K562 treated with DMSO at 1 percent for 12 hours (cell line): Measurements from ENCODE around the gene GTF2F2. TPM values are rescaled to one million over a fixed set of nuclear protein-coding genes. Genes with fewer than 3 reads are reported as not detected.

Experiments used
- total RNA-seq: library from RNA; unstranded; fragments of 300-600 nt; gene quantifications from 2 replicates; pipeline ENCODE4 v1.2.3, GENCODE V29; 2022; ENCODE audit not compliant: insufficient read depth

Gene GTF2F2
- total RNA-seq, result 13.5 and 14.9 TPM in 2 replicates

GRCh38 chr13:45119991-45120864 lies at the start of gene GTF2F2:
Gene GTF2F2, plus strand, starts transcription at chr13:45120510. Its CDS starts 146 bp downstream, at chr13:45120656.

GRCh38 chr13:45200701-45201232 lies 80.5 kb downstream of the GTF2F2 start, which contains the start of gene KCTD4:
Gene KCTD4, minus strand, starts transcription at chr13:45201045. Its CDS starts 6,478 bp downstream, at chr13:45194567.

Other genes with a start within 250 kb of the GTF2F2 start
- gene NUFIP1, start 131.0 kb upstream of the GTF2F2 start, total RNA-seq, result 1.8 and 2.7 TPM in 2 replicates
- gene GPALPP1, start 131.0 kb upstream of the GTF2F2 start, total RNA-seq, result 8.4 and 15.6 TPM in 2 replicates
- gene KCTD4, start 80.5 kb downstream of the GTF2F2 start, total RNA-seq, result not detected in 2 replicates
- gene TPT1, start 220.7 kb downstream of the GTF2F2 start, total RNA-seq, result 2,833 and 3,103 TPM in 2 replicates